HG02938 (cell line): ENCODE data around the gene DUS1L.

ENCODE experiments used
- ATAC-seq: cut with Tn5 transposase; IDR thresholded peaks from one replicate; pipeline ENCODE4 v1.9.1; 2021; ENCODE audit warnings: mild to moderate bottlenecking, moderate library complexity; ENCODE audit not compliant: unreplicated experiment

The DUS1L gene

DNA sequence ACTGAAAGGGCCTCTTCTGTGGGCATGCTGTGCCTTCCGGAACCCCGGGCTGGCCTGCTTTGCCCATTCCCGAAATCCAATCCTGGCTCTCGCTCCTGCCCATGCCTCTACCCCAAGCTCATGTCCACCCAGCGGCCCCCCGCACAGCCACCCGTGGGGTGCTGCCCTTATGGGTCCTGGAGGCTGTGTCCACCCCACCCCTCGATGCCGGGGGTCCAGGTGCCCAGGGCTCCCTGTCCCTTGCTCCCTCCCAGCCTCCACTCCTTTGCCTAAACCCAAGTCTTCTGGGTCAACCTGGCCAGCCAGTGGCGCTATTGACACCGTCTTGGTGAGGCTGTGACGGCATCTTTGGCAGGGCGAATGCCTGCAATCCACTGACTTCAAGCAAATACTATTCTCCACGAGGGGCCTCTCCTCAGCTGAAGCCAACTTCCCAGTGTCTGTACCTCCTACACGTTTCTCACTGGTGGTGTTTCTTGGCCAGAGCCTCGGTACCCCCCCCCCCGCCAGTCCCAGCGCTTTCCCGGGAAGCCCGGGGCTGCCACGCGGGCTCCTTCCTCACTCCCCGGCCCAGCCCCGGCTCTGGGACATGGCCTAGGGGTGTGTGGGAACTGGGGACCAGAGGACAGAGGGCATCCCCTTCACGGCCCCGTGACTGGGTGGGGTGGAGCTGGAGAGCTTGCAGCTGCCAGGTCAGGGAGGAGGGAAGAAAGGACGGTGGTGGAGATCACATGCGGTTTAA is 12.2 kb upstream of the DUS1L start:
- ATAC-seq = no peak

DNA sequence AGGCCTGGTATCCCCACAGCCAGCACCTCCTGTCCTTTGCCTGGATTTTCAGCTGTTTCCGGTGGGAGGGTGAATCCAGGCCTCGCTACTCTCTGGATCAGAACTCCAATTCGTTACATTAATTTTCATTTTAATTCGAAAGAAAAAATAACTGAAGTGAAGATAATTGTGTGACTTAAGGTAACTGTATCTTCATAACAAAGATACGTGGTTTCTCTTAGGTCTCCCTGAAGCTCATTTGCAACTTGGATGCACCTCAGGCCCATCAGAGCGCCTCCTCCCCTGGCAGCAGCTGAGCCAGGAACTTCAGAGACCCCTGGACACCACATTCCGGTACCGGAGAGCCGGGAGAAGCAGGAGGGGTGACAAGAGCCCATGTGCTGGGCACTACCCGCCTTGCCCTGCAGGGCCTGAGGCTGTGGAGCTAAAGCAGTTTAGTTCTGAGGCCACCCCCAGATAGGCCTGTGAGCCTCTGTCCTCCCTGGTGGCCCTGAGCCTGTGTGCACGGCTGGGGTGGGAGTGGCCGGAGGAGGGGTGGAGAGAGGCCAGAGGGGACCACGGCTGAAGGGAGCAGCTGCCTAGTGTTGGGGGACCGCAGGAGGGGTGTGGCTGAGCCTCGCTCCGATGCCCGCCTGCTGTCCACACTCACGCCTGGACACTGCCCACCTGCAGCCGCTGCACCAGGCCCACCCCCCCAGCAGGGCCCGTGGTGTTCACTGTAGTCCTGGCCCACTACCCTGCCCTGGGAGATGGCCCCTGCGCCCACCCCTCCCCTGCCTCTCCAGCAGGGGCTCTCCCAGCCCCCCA is 11.4 kb upstream of the DUS1L start:
- ATAC-seq = no peak

DNA sequence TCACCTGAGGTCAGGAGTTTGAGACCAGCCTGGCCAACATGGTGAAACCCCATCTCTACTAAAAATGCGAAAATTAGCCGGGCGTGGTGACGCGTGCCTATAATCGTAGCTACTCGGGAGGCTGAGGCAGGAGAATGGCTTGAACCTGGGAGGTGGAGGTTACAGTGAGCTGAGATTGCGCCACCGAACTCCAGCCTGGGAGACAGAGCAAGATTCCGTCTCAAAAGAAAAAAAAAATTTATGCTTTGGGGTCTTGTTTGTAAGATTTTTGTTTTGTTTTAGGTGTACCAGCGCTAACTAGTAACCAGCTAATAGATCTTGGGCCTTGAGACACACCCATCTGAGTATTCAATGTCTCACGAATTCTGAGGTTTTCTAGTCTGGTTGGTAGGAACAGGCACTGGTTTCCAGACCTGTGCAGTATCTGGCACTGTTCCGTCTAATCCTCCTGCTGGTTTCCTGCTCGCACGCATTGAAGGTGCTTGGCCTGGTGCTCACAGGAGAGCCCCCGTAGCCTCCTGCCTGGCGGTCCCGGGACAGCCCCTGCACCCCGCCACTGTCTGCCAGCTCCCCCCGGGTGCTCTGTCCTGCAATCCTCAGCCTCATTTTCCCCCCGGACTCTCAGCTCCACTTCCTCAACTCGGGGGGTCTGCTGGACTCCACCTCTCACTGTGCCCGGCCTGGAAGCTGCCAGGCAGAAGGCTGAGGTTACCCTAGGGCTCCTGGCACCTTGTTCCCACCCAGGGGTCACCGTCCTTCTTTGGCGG is 10.6 kb upstream of the DUS1L start:
- ATAC-seq = no peak

DNA sequence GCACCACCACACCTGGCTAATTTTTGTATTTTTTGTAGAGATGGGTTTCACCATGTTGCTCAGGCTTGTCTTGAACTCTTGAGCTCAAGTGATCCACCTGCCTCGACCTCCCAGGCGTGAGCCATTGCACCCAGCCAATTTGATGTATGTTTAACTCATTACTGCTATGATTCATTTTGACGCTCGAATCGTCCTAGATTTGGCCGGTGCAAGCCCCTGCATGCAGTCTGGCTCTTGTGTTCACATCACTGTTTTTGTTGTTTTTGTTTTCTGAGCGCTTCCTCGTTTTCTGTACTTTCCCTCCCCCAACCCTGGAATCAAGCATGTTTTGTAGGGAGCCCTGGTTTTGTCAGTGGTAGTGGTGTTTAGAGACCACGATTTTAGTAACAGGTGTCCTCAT is 7.8 kb upstream of the DUS1L start:
- no peak for ATAC-seq

DNA sequence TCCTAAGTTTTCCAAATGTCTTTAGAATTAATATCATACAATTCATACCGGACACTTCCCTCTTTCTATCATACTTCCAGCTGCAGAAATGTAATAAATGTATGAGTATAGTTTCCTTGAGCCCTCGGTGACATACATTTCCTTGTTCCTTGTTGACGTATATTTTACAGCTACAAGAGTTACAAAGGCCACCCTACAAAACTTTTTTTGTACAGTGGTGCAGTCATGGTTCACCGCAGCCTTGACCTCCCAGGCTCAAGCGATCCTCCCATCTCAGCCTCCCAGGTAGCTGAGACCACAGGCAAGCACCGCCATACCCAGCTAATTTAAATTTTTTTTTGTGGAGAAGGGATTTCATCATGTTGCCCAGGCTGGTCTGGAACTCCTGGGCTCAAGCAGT is 7.2 kb upstream of the DUS1L start:
- ATAC-seq = no peak

DNA sequence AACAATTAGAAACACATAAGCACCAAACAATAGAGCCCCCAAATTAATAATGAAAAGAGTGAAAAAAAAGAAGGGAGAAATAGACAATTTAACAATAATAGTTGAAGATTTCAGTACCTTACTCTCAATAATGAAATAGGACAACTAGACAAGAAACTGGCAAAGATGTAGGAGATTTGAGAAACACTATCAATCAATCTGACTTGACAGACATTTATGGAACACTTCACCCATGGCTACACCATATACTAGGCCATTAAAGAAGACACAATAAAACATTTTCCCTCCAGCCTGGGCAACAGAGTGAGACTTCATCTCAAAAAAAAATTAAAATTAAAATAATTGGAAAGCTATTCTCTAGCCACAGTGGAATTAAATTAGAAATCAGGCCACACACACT is 5.0 kb upstream of the DUS1L start:
- no peak for ATAC-seq

DNA sequence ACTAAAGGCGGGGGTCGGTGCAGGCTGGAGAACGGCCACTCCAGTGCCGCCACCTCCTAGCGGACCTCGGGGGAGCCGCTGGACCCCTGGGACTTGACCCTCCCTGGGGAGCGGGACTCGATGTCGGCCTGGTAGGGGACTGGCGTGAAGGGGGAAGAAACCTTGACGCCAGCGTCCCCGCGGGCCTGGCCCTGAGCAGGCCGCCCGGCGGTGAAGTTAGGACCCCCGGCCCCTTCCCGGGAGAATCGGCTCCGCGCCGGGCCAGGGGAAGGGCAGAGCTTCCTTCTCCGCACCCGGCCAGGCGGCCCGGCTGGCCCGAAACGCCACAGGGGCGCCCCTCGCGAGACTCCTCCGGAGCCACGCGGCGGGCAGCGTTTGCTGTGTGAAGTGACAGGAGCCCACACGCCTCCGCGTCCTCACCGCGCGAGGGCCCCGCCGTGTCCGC is 389 bp downstream of the DUS1L start:
- ATAC-seq = no peak

DNA sequence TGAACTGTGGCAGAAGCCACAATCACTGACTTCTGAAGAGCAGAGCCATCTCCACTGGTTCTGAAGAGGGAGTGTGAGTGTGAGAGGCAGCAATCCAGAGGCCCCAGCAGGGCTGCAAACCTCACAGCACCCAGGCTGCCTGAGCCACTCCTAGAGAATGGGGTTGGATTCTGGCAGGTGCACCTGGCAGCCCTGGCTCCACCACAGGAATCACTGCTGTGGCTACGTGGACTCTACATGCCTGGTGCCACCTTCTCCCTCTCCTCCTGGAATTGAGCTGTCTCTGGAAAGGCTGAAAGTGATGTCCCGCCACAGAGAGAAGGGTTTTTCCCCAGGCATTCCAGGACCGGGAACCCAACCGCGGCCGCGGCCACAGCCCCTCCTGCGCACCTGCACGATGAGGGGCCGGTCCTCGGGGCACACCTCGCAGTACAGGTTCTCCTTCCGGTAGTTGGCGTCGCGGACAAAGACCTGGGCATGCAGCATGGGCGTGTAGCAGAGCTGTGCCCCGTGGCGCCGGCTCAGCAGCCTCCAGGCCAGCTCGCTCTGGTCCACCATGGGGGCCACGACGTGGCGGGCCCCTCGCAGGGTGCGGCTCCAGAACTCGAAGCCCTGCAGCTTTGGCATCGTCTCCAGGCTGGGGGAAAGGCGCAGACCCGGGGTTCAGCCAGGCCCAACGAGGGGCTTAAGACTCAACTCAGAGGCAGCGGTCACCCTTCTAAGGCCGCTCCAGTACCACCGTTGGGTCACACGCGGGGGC is 991 bp downstream of the DUS1L start:
- ATAC-seq = no peak

DNA sequence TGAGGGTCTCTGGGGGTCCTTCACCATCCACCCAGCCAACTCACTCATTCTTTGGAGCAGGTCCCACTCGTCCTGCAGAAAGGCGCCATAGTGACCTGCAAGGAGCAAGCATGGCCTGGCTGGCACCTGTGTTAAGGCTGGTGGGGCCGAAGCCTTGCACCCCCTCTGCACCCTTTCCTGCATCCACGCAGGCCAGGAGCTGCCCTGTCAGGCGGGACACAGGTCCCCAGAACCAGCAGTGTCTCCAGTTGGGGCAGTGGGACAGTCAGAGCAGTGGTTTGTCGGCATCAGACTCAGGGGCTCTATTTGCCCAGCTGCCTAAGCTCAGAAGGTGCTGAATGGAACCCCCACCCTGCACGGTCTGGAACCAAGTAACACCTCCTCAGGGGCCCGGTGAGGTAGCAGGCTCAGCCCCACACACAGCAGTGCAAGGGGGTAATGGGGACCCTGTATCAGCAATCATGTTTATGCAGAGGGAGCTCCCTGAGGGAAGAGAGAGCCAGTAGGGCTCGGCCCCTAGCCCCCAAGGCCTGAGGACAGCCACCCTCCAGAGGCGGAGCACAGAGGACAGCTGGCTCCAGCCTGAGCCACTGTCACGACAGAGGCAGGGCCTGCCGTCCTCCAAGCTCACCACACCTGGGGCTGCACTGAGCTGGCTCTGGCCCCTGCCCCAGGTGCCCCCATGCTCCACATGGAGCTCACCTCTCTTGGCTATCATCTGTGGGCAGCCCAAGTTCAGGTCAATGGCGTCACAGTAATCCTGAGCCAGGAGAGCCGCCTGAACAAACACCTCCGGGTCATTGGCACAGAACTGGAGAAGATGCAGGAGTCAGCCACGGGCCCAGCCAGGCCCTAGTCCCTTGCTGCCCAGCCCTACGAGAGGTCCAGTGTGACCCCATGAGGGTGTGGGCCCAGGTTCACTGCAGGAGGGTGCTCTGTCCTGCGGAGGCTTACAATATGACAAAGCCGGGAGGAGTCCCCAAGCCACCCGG is 1.9 kb downstream of the DUS1L start:
- ATAC-seq = no peak

DNA sequence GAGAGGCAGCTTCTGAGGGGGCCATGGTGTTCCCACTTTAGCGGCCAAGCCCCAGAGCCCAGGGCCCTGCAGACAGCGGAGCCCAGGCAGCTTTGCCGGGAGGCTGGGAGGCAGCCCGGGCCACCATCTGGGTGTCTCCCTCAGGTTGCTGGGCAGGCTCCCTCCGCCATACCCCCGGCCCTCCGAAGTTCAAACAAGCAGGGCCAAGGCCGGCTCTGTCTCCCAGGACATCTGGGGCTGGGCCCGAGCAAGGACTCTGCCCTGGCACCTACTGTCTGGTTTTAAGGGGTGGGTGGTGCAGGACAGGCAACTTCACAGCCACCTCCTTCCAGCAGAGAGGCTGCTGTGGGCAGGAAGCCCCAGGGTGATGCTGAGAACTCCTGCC is 2.6 kb downstream of the DUS1L start:
- ATAC-seq = no peak

DNA sequence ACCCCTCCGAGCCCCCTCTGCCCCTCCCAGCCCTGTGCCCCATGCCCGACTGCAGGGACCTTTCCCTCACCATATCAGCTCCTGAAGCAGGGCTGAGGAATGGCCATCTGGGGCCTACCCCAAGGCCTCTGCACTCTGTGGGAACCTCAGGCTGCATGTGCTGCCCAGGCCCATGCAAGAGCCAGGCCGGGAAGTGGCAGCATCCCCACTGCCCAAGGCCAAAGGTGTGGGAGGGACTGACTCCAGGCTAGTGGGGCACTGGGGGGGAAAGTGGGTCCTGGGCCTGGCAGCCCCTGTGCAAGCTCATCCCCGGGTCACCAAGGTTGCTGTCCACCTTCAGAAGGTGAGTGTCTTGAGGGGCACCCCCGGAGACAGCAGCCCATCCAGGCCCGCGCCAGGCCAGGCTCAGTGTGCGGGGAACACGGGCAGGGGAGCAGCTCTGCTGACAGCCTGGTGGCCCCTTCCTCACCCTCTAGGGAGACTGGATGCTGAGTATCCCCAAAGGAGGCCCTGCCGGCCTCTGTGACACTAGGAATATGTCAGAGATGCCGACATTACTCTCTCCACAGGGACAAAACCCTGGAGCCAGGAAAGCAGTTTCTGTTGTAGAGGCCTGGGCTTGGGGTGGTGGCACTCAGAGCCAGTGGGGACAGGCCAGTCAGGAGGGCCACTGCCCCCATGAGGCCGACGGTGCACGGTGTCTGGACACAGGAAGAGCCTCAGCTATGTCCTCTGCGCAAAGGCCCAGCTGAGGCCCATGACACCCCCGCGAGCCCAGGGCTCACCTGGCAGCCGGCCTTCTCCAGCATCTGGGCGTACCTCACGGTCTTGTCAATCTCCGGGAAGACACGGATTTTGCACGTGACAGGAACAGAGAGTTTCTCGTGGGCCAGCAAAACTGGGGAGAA is 3.3 kb downstream of the DUS1L start:
- no peak for ATAC-seq

DNA sequence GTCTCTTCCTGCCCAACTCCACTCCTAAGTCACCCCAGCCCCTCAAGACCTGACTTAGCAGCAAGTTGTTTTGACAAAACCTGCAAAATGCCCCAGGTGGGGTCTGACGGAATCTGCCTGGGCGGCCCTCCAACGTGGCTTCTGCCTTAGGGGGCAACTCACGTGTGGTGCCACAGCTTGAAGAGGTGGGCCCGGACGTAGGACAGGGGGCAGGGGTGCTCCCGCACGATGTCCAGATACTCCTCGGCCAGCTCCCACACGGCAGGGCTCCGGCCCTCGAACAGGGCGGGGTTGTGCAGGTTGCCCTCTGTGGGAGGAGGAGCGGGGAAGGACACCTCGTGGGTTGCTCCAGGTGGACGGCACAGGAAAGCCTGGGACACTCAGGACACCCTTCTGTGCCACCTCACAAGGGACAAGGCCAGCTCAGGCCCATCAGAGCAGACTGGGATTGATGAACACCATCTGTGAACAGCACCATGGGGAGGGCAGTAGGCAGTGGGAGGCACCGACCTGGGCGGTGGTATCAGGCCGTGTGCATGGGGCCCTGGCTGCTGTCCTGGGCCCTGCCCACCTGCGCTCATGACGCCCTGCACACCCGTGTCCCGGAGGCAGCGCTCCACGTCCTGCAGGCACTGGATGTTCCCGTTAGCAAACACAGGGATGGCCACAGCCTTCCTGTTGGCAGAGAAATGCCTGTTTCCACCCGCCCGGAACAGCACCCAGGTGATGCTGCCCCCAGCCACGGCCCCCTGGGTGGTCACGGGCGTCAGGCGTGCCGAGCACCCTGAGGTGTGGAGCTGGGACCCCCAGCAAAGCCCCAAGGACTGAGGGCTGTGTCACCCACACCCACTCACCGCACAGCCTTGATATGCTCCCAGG is 4.3 kb downstream of the DUS1L start:
- ATAC-seq = no peak

DNA sequence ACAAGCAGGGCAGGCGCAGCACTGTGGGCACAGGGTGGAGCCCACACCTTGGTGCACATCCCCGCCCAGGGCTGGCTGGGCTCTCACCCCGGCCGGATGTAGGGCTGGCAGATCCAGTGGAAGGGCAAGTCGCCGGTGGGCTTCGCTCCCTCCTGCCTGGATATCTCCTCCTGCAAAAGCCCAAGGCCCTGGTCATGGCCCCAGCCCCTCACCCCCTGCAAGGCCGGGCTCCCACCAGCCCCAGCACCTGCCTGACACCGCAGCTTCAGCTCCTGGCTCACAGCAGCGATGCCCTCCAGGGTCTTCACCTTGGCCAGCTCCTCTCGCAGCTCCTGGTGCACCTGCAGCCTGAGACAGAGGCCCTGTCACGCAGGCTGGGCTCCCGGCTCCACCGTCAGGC is 5.0 kb downstream of the DUS1L start:
- ATAC-seq = no peak

DNA sequence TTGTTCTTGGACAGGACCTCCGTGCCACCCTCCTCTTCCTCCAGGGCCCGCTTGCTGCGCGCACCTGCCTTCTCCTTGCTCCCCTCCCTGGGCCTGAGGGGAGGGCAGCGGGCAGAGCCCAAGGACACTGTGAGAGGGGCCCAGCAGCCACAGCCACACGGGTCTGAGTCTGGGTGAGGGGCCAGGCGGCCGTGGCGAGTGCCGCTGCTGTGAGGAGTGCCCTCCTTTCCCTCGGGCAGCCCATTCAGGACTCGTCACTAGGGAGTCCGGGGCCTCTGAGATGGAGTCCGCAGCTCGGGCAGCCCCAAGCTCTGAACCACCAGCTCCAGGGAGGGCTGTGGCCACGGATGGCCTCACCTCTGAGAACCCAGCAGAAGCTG is 5.6 kb downstream of the DUS1L start:
- ATAC-seq = no peak

DNA sequence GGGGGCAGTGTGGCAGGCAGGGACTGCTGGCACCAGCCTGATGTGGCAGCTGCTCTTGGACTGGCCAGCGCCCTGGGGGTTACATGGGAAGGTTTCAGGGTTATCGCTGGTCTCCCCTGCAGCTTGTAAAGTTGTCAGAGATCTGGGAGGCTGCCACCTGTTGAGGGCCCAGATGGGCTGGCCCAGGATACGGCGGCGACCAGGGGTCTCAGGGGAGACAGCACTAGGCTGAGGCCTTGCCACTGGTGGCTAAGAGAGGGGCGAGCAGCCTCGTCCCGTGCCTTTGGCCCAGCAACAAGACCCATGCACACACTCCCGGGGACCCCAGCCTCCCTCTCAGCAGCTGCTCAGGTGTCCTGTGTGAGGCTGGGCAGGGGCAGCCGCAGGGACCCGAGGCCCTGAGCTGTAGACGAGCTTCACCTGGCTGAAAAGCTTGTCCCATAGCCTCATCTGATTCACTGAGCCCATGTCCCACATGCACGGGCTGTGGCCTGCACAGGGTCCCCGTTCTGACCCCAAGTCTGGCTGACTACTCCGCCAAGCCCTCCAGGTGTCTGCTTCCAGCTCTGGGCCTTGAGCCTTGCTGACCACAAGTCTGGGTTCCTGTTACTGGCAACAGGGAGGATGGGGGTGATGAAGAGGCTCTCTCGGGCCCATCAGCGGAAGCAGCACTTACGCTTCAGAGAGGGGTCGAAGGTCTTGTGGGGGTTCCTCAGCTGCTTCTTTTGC is 6.2 kb downstream of the DUS1L start:
- no peak for ATAC-seq

DNA sequence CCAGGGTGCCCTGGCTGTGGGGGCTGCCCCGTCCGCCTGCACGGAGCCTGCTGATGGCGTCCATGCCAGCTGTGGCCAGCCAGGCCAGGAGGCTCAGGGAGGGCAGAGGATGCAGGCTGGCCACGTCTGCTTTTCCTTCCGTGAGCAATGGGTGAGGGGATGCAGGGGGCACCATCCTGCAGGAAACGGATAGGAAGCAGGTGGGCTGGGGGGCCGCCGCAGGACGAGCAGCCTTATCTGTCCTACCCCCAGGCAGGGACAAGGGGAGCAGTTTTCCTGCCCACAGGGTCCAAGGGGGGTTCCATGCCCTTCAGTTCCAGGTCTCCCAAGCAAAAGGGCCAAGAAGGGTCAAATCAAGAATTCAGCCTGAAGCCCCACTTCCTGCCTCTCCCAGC is 6.8 kb downstream of the DUS1L start:
- ATAC-seq = no peak

DNA sequence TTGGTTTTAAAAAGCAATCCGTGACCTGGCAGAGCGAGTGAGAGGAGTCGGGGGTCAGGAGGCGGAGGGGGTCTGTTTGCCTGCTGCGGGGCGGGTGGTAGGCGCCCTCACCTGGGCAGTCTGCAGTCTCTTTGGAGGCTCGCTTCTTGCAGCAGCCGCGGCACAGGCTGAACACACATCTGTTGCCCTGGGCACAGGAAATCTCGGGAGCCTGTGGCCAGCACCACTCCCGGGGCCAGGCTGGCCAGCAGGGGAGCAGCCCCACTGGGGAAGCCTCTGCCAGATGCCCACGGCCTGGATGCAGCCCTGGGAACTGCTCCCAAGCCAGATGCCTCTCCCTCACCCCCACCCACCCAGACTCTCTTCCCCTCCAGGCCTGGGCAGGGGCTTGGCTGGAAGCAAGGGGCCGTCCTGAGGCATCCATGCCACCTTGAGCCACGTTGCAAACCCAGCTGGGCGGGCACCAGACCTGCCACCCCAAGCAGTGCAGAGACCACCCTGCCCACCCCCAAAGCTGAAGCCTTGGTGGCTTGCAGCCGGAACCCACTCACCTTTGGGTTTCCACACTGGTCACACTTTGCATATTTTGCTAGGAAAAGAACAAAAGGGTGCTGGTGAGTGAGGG is 7.3 kb downstream of the DUS1L start:
- ATAC-seq = no peak
